ENCODE results near the gene GLTP. TPM values are rescaled to one million over a fixed set of nuclear protein-coding genes. Genes with fewer than 3 reads are reported as not detected.
A peak's percentile ranks its signal among the peaks of the same experiment; 100 is the strongest.

Gene GLTP
- total RNA-seq, 1 experiment from 2014 or later: 25.8 TPM

GRCh38 chr12:109844983-109845823, 35.1 kb downstream of the GLTP start (continued):
- TF ChIP-seq ZNF425 (CRISPR knock-in tag; conservative IDR thresholded peaks at IDR 0.05): no peak
- no peak for TF ChIP-seq ZNF671 (CRISPR knock-in tag; IDR thresholded peaks at IDR 0.05)
- TF ChIP-seq ZNF121 (CRISPR knock-in tag; IDR thresholded peaks at IDR 0.05): peak; percentile 50; the same call in 1 of the 2 replicates
- no peak for TF ChIP-seq SMAD4 (CRISPR knock-in tag; IDR thresholded peaks at IDR 0.05)
- no peak for TF ChIP-seq NR2C2 (CRISPR knock-in tag; IDR thresholded peaks at IDR 0.05)
- peak; percentile 75 for TF ChIP-seq GTF2I (CRISPR knock-in tag; conservative IDR thresholded peaks at IDR 0.05)
- TF ChIP-seq FOXK1 (CRISPR knock-in tag; IDR thresholded peaks at IDR 0.05): no peak
- TF ChIP-seq SOX15 (CRISPR knock-in tag; IDR thresholded peaks at IDR 0.05): no peak
- no peak for TF ChIP-seq ESRRA (CRISPR knock-in tag; IDR thresholded peaks at IDR 0.05; ENCODE audit: borderline replicate concordance)
- no peak for TF ChIP-seq TEAD1 (CRISPR knock-in tag; IDR thresholded peaks at IDR 0.05)
- TF ChIP-seq OVOL2 (CRISPR knock-in tag; IDR thresholded peaks at IDR 0.05; ENCODE audit: borderline replicate concordance): no peak
- no peak for TF ChIP-seq MYBL2 (CRISPR knock-in tag; IDR thresholded peaks at IDR 0.05)
- TF ChIP-seq ZNF263 (CRISPR knock-in tag; IDR thresholded peaks at IDR 0.05; ENCODE audit: low read depth): no peak
- no peak for TF ChIP-seq CBFB (CRISPR knock-in tag; IDR thresholded peaks at IDR 0.05; ENCODE audit: low read depth)
- no peak for TF ChIP-seq RELA (CRISPR knock-in tag; IDR thresholded peaks at IDR 0.05; ENCODE audit: borderline replicate concordance)
- TF ChIP-seq MXD4 (CRISPR knock-in tag; IDR thresholded peaks at IDR 0.05; ENCODE audit: borderline replicate concordance): 0 out of 2 replicates have a peak, but pooled peaks have one; percentile 14
- no peak for TF ChIP-seq CDX4 (CRISPR knock-in tag; IDR thresholded peaks at IDR 0.05; ENCODE audit: borderline replicate concordance)
- TF ChIP-seq USF2 (CRISPR knock-in tag; IDR thresholded peaks at IDR 0.05): no peak
- TF ChIP-seq IRF1 (CRISPR knock-in tag; IDR thresholded peaks at IDR 0.05): no peak
- TF ChIP-seq ZNF219 (CRISPR knock-in tag; IDR thresholded peaks at IDR 0.05; ENCODE audit: borderline replicate concordance): no peak
- 0 out of 2 replicates have a peak, but pooled peaks have one; percentile 46 for TF ChIP-seq ETV6 (CRISPR knock-in tag; IDR thresholded peaks at IDR 0.05)
- no peak for TF ChIP-seq PRRX2 (CRISPR knock-in tag; IDR thresholded peaks at IDR 0.05)
- TF ChIP-seq ATF2 (CRISPR knock-in tag; IDR thresholded peaks at IDR 0.05; ENCODE audit: borderline replicate concordance, low read depth): no peak
- TF ChIP-seq E2F1 (CRISPR knock-in tag; IDR thresholded peaks at IDR 0.05): no peak
- TF ChIP-seq ERG (CRISPR knock-in tag; IDR thresholded peaks at IDR 0.05): no peak
- TF ChIP-seq EMX1 (CRISPR knock-in tag; IDR thresholded peaks at IDR 0.05): no peak
- no peak for TF ChIP-seq NFE2L1 (CRISPR knock-in tag; IDR thresholded peaks at IDR 0.05)
- no peak for TF ChIP-seq RORB (CRISPR knock-in tag; IDR thresholded peaks at IDR 0.05)
- TF ChIP-seq E2F4 (CRISPR knock-in tag; IDR thresholded peaks at IDR 0.05; ENCODE audit: borderline replicate concordance, low read depth): no peak
- no peak for TF ChIP-seq FOXP1 (CRISPR knock-in tag; IDR thresholded peaks at IDR 0.05; ENCODE audit: borderline replicate concordance)

Data from WTC11 (cell line).